ENCODE data around the gene IMPDH1. TPM values are rescaled to one million over a fixed set of nuclear protein-coding genes. Genes with fewer than 3 reads are reported as not detected.

IMPDH1 gene
- total and polyA plus RNA-seq, 9 of the 15 experiments (the other 6 are each of a cell fraction or from before 2014, with no cell fraction given): 0.80 to 118 (median 64.3) TPM

DNA sequence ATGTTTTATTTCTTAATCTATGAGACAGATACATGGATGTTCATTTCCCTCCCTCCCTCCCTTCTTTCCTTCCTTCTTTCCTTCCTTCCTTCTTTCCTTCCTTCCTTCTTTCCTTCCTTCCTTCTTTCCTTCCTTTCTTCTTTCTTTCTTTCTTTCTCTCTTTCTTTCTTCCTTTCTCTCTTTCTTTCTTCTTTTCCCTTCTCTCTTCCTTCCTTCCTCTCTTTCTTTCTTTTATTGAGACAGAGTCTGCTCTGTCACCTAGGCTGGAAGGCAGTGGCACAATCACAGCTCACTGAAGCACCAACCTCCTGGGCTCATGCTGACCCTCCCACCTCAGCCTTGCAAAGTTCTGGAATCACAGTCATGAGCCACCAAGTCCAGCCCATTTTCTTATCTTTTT is 42.8 kb downstream of the IMPDH1 start:
- TF ChIP-seq OTX1 (CRISPR knock-in tag; IDR thresholded peaks at IDR 0.05): 0 out of 2 replicates have a peak, but pooled peaks have one; percentile 9
- TF ChIP-seq PHF21A (IDR thresholded peaks at IDR 0.05; ENCODE audit: borderline replicate concordance, low read depth): no peak
- 0 out of 2 replicates have a peak, but pooled peaks have one; percentile 21 for TF ChIP-seq CC2D1A (IDR thresholded peaks at IDR 0.05)
- no peak for TF ChIP-seq GTF2F1 (IDR thresholded peaks at IDR 0.05; ENCODE audit: low read depth, low read length)
- TF ChIP-seq, protein P1, sequence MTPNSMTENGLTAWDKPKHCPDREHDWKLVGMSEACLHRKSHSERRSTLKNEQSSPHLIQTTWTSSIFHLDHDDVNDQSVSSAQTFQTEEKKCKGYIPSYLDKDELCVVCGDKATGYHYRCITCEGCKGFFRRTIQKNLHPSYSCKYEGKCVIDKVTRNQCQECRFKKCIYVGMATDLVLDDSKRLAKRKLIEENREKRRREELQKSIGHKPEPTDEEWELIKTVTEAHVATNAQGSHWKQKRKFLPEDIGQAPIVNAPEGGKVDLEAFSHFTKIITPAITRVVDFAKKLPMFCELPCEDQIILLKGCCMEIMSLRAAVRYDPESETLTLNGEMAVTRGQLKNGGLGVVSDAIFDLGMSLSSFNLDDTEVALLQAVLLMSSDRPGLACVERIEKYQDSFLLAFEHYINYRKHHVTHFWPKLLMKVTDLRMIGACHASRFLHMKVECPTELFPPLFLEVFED (CRISPR knock-in tag; conservative IDR thresholded peaks at IDR 0.05): 0 out of 2 replicates have a peak, but pooled peaks have one; percentile 69
- no peak for TF ChIP-seq HMBOX1 (IDR thresholded peaks at IDR 0.05)
- TF ChIP-seq HDAC1 (IDR thresholded peaks at IDR 0.05): 0 out of 4 replicates have a peak, but pooled peaks of 1 of the 2 experiments have one; percentile 27
- peak; percentile 96 for TF ChIP-seq ZNF512 (tag; IDR thresholded peaks at IDR 0.05)
- TF ChIP-seq KDM1A (IDR thresholded peaks at IDR 0.05): peak in 1 of 2 experiments; percentile 56; a peak in 1 of 4 replicates
- TF ChIP-seq, protein P2, sequence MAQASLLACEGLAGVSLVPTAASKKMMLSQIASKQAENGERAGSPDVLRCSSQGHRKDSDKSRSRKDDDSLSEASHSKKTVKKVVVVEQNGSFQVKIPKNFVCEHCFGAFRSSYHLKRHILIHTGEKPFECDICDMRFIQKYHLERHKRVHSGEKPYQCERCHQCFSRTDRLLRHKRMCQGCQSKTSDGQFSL (CRISPR knock-in tag; IDR thresholded peaks at IDR 0.05): no peak
- TF ChIP-seq, protein P2 (tag; IDR thresholded peaks at IDR 0.05): no peak
- no peak for TF ChIP-seq MTA2 (IDR thresholded peaks at IDR 0.05; ENCODE audit: low read depth)
- TF ChIP-seq GATAD2B (IDR thresholded peaks at IDR 0.05; ENCODE audit: borderline replicate concordance): no peak
- no peak for TF ChIP-seq FOXJ2 (tag; IDR thresholded peaks at IDR 0.05)
- peak; percentile 20; the same call in 1 of the 2 replicates for TF ChIP-seq CBFA2T3 (IDR thresholded peaks at IDR 0.05)
- TF ChIP-seq, protein P3, sequence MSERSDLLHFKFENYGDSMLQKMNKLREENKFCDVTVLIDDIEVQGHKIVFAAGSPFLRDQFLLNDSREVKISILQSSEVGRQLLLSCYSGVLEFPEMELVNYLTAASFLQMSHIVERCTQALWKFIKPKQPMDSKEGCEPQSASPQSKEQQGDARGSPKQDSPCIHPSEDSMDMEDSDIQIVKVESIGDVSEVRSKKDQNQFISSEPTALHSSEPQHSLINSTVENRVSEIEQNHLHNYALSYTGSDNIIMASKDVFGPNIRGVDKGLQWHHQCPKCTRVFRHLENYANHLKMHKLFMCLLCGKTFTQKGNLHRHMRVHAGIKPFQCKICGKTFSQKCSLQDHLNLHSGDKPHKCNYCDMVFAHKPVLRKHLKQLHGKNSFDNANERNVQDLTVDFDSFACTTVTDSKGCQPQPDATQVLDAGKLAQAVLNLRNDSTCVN (CRISPR knock-in tag; IDR thresholded peaks at IDR 0.05): peak; percentile 79; the same call in 1 of the 2 replicates
- TF ChIP-seq ZNF124 (CRISPR knock-in tag; IDR thresholded peaks at IDR 0.05): no peak
- CTCF ChIA-PET (ENCODE audit: low intra/inter-chr PET ratio): no interaction called here
- in situ Hi-C loops (cut with MboI): no loop called here
- H3K36me3 ChIP-seq (ENCODE audit: control insufficient read depth, insufficient read depth, low read length): no peaks in the 10 kb centered on the region
- no peaks in the 10 kb centered on the region for H3K9me1 ChIP-seq (ENCODE audit: control insufficient read depth, insufficient read depth, low read length)
- intact Hi-C loops (cut with micrococcal nuclease): no loop called here
- BruUV-seq (replicated peaks): no TSS peak
- POLR2A ChIA-PET: interaction anchor here (0.8 to 2.0 kb wide), 2 partner anchors 10 to 12 kb away, joined by 3 to 5 read pairs; no protein-coding TSS in a partner anchor
- H4K20me1 ChIP-seq (replicated peaks; ENCODE audit: control insufficient read depth, insufficient read depth, low read length): no peaks in the 10 kb centered on the region; the same call in 1 of the 2 replicates
- no peaks in the 10 kb centered on the region for H3K9me3 ChIP-seq (replicated peaks; ENCODE audit: control insufficient read depth, insufficient read depth, low read depth, low read length)
- no peak overlapping the region for H3K4me2 ChIP-seq (ENCODE audit: insufficient read depth, low read length)
- H3K4me3 ChIP-seq: no peak overlapping the region
- peaks cover 23 to 31% of the 10 kb centered on the region in 2 experiments for H3K27me3 ChIP-seq (ENCODE audit: control insufficient read depth in 2 of 2, insufficient read depth in 2 of 2, low read length in 2 of 2)
- H3K4me1 ChIP-seq (replicated peaks in 1 of 2; ENCODE audit: control insufficient read depth in 2 of 2, insufficient read depth in 2 of 2, low read length in 2 of 2): peaks cover under 1 to 6% of the 10 kb centered on the region in 2 experiments; a peak in 2 of 5 replicates
- no peak overlapping the region for H3K9ac ChIP-seq (ENCODE audit: insufficient read depth in 1 of 2, low read depth in 2 of 2, low read length in 2 of 2)
- H3K27ac ChIP-seq (ENCODE audit: extremely low read depth, low read depth, low read length): no peak overlapping the region
- no peak for FAIRE-seq
- H2AFZ ChIP-seq (ENCODE audit: low read depth, low read length): no peak overlapping the region
- ATAC-seq: no peak
- no peak for DNase-seq (ENCODE audit: extremely low read depth in 1 of 4, low spot score in 3 of 4)
- no peaks in the 10 kb centered on the region for H3K79me2 ChIP-seq (ENCODE audit: control insufficient read depth, insufficient read depth, low read length)
